Activated CD4-positive, alpha-beta T cell treated with anti-CD3 and anti-CD28 coated beads, Interleukin-2, Interleukin-4, amounts not matched to agents 100 ng/mL and 50 ng/mL, durations not matched to agents 16 hours and 8 hours (primary cell): ENCODE data around the gene KIF4A.

Experiments used
- DNase-seq: peaks from one replicate; pipeline ENCODE4 v3.0.0-alpha.2; 2020; ENCODE audit warnings: low spot score

Gene KIF4A

GRCh38 chrX:70437921-70438665 is 148.2 kb downstream of the KIF4A start:
- DNase-seq: no peak

- DNase-seq: no peak
Measured at GRCh38 chrX:70439016-70439415, 149.1 kb downstream of the KIF4A start.

GRCh38 chrX:70442224-70442623 is 152.3 kb downstream of the KIF4A start:
- DNase-seq: no peak

- no peak for DNase-seq
Measured at GRCh38 chrX:70444326-70444945, 154.5 kb downstream of the KIF4A start, which contains the start of gene DLG3. Gene DLG3, plus strand, starts transcription at chrX:70444835. Its CDS starts 367 bp downstream, at chrX:70445202.

GRCh38 chrX:70444946-70445656 is 155.2 kb downstream of the KIF4A start:
- DNase-seq: no peak

- no peak for DNase-seq
Measured at GRCh38 chrX:70445951-70446350, 156.0 kb downstream of the KIF4A start.

GRCh38 chrX:70446380-70447350 is 156.8 kb downstream of the KIF4A start:
- DNase-seq: no peak

GRCh38 chrX:70449457-70449966 is 159.6 kb downstream of the KIF4A start:
- DNase-seq: no peak

GRCh38 chrX:70452143-70452733 is 162.3 kb downstream of the KIF4A start:
- DNase-seq: peak; percentile 50

- DNase-seq: no peak
Measured at GRCh38 chrX:70453024-70453618, 163.2 kb downstream of the KIF4A start.

- peak; percentile 59 for DNase-seq
Measured at GRCh38 chrX:70454441-70455365, 164.8 kb downstream of the KIF4A start.

- DNase-seq: no peak
Measured at GRCh38 chrX:70455366-70456202, 165.7 kb downstream of the KIF4A start.

GRCh38 chrX:70456256-70456655 is 166.4 kb downstream of the KIF4A start:
- no peak for DNase-seq

GRCh38 chrX:70461026-70461425 is 171.1 kb downstream of the KIF4A start:
- no peak for DNase-seq

- no peak for DNase-seq
Measured at GRCh38 chrX:70464051-70464450, 174.1 kb downstream of the KIF4A start.

GRCh38 chrX:70466968-70467367 is 177.1 kb downstream of the KIF4A start:
- no peak for DNase-seq

GRCh38 chrX:70468709-70469108 is 178.8 kb downstream of the KIF4A start:
- no peak for DNase-seq
